Tibial artery (tissue), 4 donors: ENCODE measurements around the gene PNMT.
A peak's percentile ranks its signal among the peaks of the same experiment; 100 is the strongest.

Experiments used
- DNase-seq, 2 donors: peaks; one replicate each; pipeline ENCODE4 v3.0.0-alpha.2; 2019
- H3K27ac ChIP-seq, 2 donors: fragments of 200-600 bp; sonication (generic) in 1 of 2; 1 replicate in 1 of 2; 2 replicates in 1 of 2; pipeline ENCODE4 v1.5.1; 2018 to 2019; ENCODE audit warnings: mild to moderate bottlenecking in 1 of 2
- H3K27me3 ChIP-seq, 2 donors: fragments of 200-600 bp; sonication (generic) in 1 of 2; one replicate each; pipeline versions ENCODE4 v1.5.1 to v1.6.0; 2016 to 2019
- H3K36me3 ChIP-seq, 3 donors: fragments of 200-600 bp; sonication (generic) in 2 of 3; one replicate each; pipeline ENCODE4 v1.5.1; 2016 to 2019; ENCODE audit warnings: mild to moderate bottlenecking in 2 of 3
- H3K4me1 ChIP-seq, 4 donors: fragments of 200-600 bp; sonication (generic) in 2 of 4; 1 replicate in 3 of 4; 2 replicates in 1 of 4; pipeline ENCODE4 v1.5.1; 2016 to 2019
- H3K4me3 ChIP-seq, 2 donors: fragments of 200-600 bp; sonication (generic) in 1 of 2; 1 replicate in 1 of 2; 2 replicates in 1 of 2; pipeline ENCODE4 v1.5.1; 2018 to 2019; ENCODE audit warnings: mild to moderate bottlenecking in 2 of 2
- H3K9me3 ChIP-seq, 3 donors: fragments of 200-600 bp; sonication (generic) in 1 of 3; one replicate each; pipeline ENCODE4 v1.5.1; 2016 to 2019
- CTCF ChIP-seq, 2 experiments: fragments of 200-600 bp in 1 of 2; fragments of 450-650 bp in 1 of 2; IDR thresholded peaks; one replicate each; pipeline ENCODE4 v1.5.1; 2017 to 2019; ENCODE audit warnings: antibody characterized with exemption in 2 of 2, mild to moderate bottlenecking in 1 of 2, moderate library complexity in 1 of 2
- intact Hi-C: fragments of 100-400 bp; cut with DNase I; formaldehyde crosslinking; loops from one replicate; pipeline ENCODE4 v1.15.0; 2023; ENCODE audit warnings: low total_unique reads

PNMT gene

GRCh38 chr17:39670746-39671145, 2.5 kb downstream of the PNMT start:
- Histone ChIP-seq H3K36me3 (no peaks in the 10 kb centered on the region), H3K4me1 (peaks cover 8 to 68% (median 59%) of the 10 kb centered on the region in 4 donors), H3K27ac (peak overlapping the region in 1 of 2 donors; percentile 18), H3K27me3 (no peaks in the 10 kb centered on the region), H3K9me3 (no peaks in the 10 kb centered on the region), H3K4me3 (no peak overlapping the region)
- intact Hi-C loops, result loop anchor here (5.0 kb wide), 1 partner anchor 33 kb away; the partner anchor contains the start of gene STARD3
- TF ChIP-seq CTCF (IDR thresholded peaks at IDR 0.05), result no peak
- DNase-seq, result no peak

- H3K27ac ChIP-seq, result peak overlapping the region; percentile 39 to 51
- peak in 1 of 2 donors; percentile 71 for DNase-seq
- H3K27me3 ChIP-seq, result no peaks in the 10 kb centered on the region
- H3K4me1 ChIP-seq, result peaks cover 14 to 68% (median 59%) of the 10 kb centered on the region in 4 donors
- no peak overlapping the region for H3K4me3 ChIP-seq
- intact Hi-C loops, result loop anchor here (5.0 kb wide), 1 partner anchor 35 kb away; the partner anchor contains the start of gene STARD3
- TF ChIP-seq CTCF (IDR thresholded peaks at IDR 0.05), result peak; percentile 64 to 66
- no peaks in the 10 kb centered on the region for H3K9me3 ChIP-seq
- no peaks in the 10 kb centered on the region for H3K36me3 ChIP-seq
These were observed 3.6 kb downstream of the PNMT start for GRCh38 chr17:39671651-39672521.

- DNase-seq, result no peak
- H3K4me1 ChIP-seq, result peaks cover 10 to 67% (median 58%) of the 10 kb centered on the region in 4 donors
- intact Hi-C loops, result loop anchor here (5.0 kb wide), 1 partner anchor 35 kb away; the partner anchor contains the start of gene STARD3
- H3K27me3 ChIP-seq, result no peaks in the 10 kb centered on the region
- no peaks in the 10 kb centered on the region for H3K36me3 ChIP-seq
- no peaks in the 10 kb centered on the region for H3K9me3 ChIP-seq
- H3K27ac ChIP-seq, result peak overlapping the region; percentile 39 to 51
- TF ChIP-seq CTCF (IDR thresholded peaks at IDR 0.05), result no peak
- H3K4me3 ChIP-seq, result no peak overlapping the region
These were observed 4.5 kb downstream of the PNMT start for GRCh38 chr17:39672522-39673334.

- no peaks in the 10 kb centered on the region for H3K9me3 ChIP-seq
- H3K4me1 ChIP-seq, result peaks cover 7 to 67% (median 58%) of the 10 kb centered on the region in 4 donors
- H3K27me3 ChIP-seq, result no peaks in the 10 kb centered on the region
- no peak for DNase-seq
- intact Hi-C loops, result loop anchor here (5.0 kb wide), 1 partner anchor 36 kb away; the partner anchor contains the start of gene STARD3
- H3K4me3 ChIP-seq, result no peak overlapping the region
- no peaks in the 10 kb centered on the region for H3K36me3 ChIP-seq
- H3K27ac ChIP-seq, result peak overlapping the region; percentile 84 to 88
- TF ChIP-seq CTCF (IDR thresholded peaks at IDR 0.05), result no peak
These were observed 5.3 kb downstream of the PNMT start for GRCh38 chr17:39673335-39674081.

- TF ChIP-seq CTCF (IDR thresholded peaks at IDR 0.05), result no peak
- no peaks in the 10 kb centered on the region for H3K27me3 ChIP-seq
- H3K4me3 ChIP-seq, result no peak overlapping the region
- H3K27ac ChIP-seq, result peak overlapping the region; percentile 84 to 88
- H3K9me3 ChIP-seq, result no peaks in the 10 kb centered on the region
- intact Hi-C loops, result loop anchor here (5.0 kb wide), 1 partner anchor 37 kb away; the partner anchor contains the start of gene STARD3
- H3K36me3 ChIP-seq, result no peaks in the 10 kb centered on the region
- DNase-seq, result no peak
- peaks cover 7 to 70% (median 60%) of the 10 kb centered on the region in 4 donors for H3K4me1 ChIP-seq
These were observed 5.9 kb downstream of the PNMT start for GRCh38 chr17:39674179-39674578.
